GM10248 (cell line): ENCODE results near the gene IMMP2L.

ENCODE experiments used
- CTCF ChIA-PET: fragments of 300-600 bp; sonication (Branson Sonifier 250); formaldehyde crosslinking; extraction: SDS; loops from one replicate; lab custom pipeline; 2021; ENCODE audit warnings: antibody characterized with exemption; lab: Yijun Ruan, JAX
- POLR2A ChIA-PET: fragments of 350-650 bp; sonication (Branson Sonifier 250); formaldehyde crosslinking; extraction: SDS; loops from one replicate; lab custom pipeline; 2020; ENCODE audit warnings: antibody characterized with exemption; lab: Yijun Ruan, JAX
- DNase-seq: peaks from one replicate; pipeline ENCODE4 v3.0.0; 2012; ENCODE audit errors: extremely low spot score
- CTCF ChIP-seq: IDR thresholded peaks from 2 replicates; pipeline ENCODE4 v1.5.1; 2012; ENCODE audit warnings: mild to moderate bottlenecking, low read depth; ENCODE audit errors: extremely low read depth, missing control alignments, control extremely low read depth

Gene IMMP2L

GRCh38 chr7:111571720-111572119 lies 9.4 kb upstream of the IMMP2L start:
- ChIA-PET CTCF (no interaction called here), POLR2A (no interaction called here)
- no peak for DNase-seq
- TF ChIP-seq CTCF: no peak

- TF ChIP-seq CTCF: no peak
- POLR2A ChIA-PET: no interaction called here
- no peak for DNase-seq
- CTCF ChIA-PET: interaction anchor here (2.3 kb wide), 1 partner anchor 10 kb away, joined by 9 read pairs; no protein-coding TSS in a partner anchor
Observed at GRCh38 chr7:111568870-111569462, 6.7 kb upstream of the IMMP2L start.

- POLR2A ChIA-PET: no interaction called here
- CTCF ChIA-PET: interaction anchor here (2.3 kb wide), 1 partner anchor 11 kb away, joined by 9 read pairs; no protein-coding TSS in a partner anchor
- no peak for TF ChIP-seq CTCF
- DNase-seq: no peak
Observed at GRCh38 chr7:111568419-111568818, 6.1 kb upstream of the IMMP2L start.

GRCh38 chr7:111564078-111564477 lies 1.8 kb upstream of the IMMP2L start:
- POLR2A ChIA-PET: no interaction called here
- DNase-seq: no peak
- no peak for TF ChIP-seq CTCF
- CTCF ChIA-PET: no interaction called here

- POLR2A ChIA-PET: no interaction called here
- no peak for DNase-seq
- no peak for TF ChIP-seq CTCF
- CTCF ChIA-PET: no interaction called here
Observed at GRCh38 chr7:111561654-111561903, 713 bp downstream of the IMMP2L start.

- DNase-seq: no peak
- ChIA-PET CTCF (interaction anchor here (1.1 to 1.8 kb wide), 2 partner anchors 20 to 462 kb away, joined by 4 to 5 read pairs; no protein-coding TSS in a partner anchor), POLR2A (no interaction called here)
- TF ChIP-seq CTCF: no peak
Observed at GRCh38 chr7:111560773-111561653, 1.3 kb downstream of the IMMP2L start.
